ENCODE results near the gene RANGRF.

RANGRF gene

GRCh38 chr17:8310601-8311123, 22.2 kb downstream of the RANGRF start:
- Histone ChIP-seq H3K9ac (ENCODE audit: low read length) (no peak overlapping the region), H3K79me2 (ENCODE audit: insufficient read depth, low read length) (no peaks in the 10 kb centered on the region), H3K27ac (ENCODE audit: low read depth, low read length, poor library complexity, severe bottlenecking) (no peak overlapping the region), H4K20me1 (ENCODE audit: insufficient read depth, low read length) (no peaks in the 10 kb centered on the region), H3K4me2 (ENCODE audit: low read length) (no peak overlapping the region), H3F3A (ENCODE audit: insufficient read depth, low read length) (no peaks in the 10 kb centered on the region), H3K36me3 (ENCODE audit: insufficient read depth, low read length) (no peaks in the 10 kb centered on the region), H3K9me2 (ENCODE audit: low read depth, low read length) (no peaks in the 10 kb centered on the region), H3K9me3 (ENCODE audit: low read length) (no peaks in the 10 kb centered on the region), H3K4me3 (ENCODE audit: low read depth, low read length, poor library complexity, severe bottlenecking) (no peak overlapping the region), H2AFZ (ENCODE audit: low read length) (no peak overlapping the region), H3K4me1 (ENCODE audit: insufficient read depth, low read length, severe bottlenecking) (no peaks in the 10 kb centered on the region), H3K27me3 (ENCODE audit: insufficient read depth, low read length) (peaks cover 8% of the 10 kb centered on the region; the same call in 1 of the 2 replicates)
- TF ChIP-seq CTCF (IDR thresholded peaks at IDR 0.05; ENCODE audit: low read length) (no peak), EZH2 (IDR thresholded peaks at IDR 0.05; ENCODE audit: borderline replicate concordance, low read length) (no peak)

- no peak overlapping the region for H2AFZ ChIP-seq (ENCODE audit: low read length)
- no peak overlapping the region for H3K4me3 ChIP-seq (ENCODE audit: low read depth, low read length, poor library complexity, severe bottlenecking)
- no peaks in the 10 kb centered on the region for H3K79me2 ChIP-seq (ENCODE audit: insufficient read depth, low read length)
- H3K4me1 ChIP-seq (ENCODE audit: insufficient read depth, low read length, severe bottlenecking), result no peaks in the 10 kb centered on the region
- H3K9me2 ChIP-seq (ENCODE audit: low read depth, low read length), result no peaks in the 10 kb centered on the region
- no peaks in the 10 kb centered on the region for H4K20me1 ChIP-seq (ENCODE audit: insufficient read depth, low read length)
- H3K9ac ChIP-seq (ENCODE audit: low read length), result no peak overlapping the region
- TF ChIP-seq EZH2 (IDR thresholded peaks at IDR 0.05; ENCODE audit: borderline replicate concordance, low read length) (no peak), CTCF (IDR thresholded peaks at IDR 0.05; ENCODE audit: low read length) (no peak)
- peaks cover 14% of the 10 kb centered on the region; the same call in 1 of the 2 replicates for H3K27me3 ChIP-seq (ENCODE audit: insufficient read depth, low read length)
- no peak overlapping the region for H3K27ac ChIP-seq (ENCODE audit: low read depth, low read length, poor library complexity, severe bottlenecking)
- no peaks in the 10 kb centered on the region for H3K9me3 ChIP-seq (ENCODE audit: low read length)
- no peaks in the 10 kb centered on the region for H3F3A ChIP-seq (ENCODE audit: insufficient read depth, low read length)
- H3K4me2 ChIP-seq (ENCODE audit: low read length), result no peak overlapping the region
- no peaks in the 10 kb centered on the region for H3K36me3 ChIP-seq (ENCODE audit: insufficient read depth, low read length)
These were observed 22.8 kb downstream of the RANGRF start for GRCh38 chr17:8311131-8311790.

- Histone ChIP-seq H2AFZ (ENCODE audit: low read length) (no peak overlapping the region), H3K4me3 (ENCODE audit: low read depth, low read length, poor library complexity, severe bottlenecking) (no peak overlapping the region), H3F3A (ENCODE audit: insufficient read depth, low read length) (no peaks in the 10 kb centered on the region), H3K36me3 (ENCODE audit: insufficient read depth, low read length) (no peaks in the 10 kb centered on the region), H3K9me2 (ENCODE audit: low read depth, low read length) (no peaks in the 10 kb centered on the region), H4K20me1 (ENCODE audit: insufficient read depth, low read length) (no peaks in the 10 kb centered on the region), H3K27me3 (ENCODE audit: insufficient read depth, low read length) (peaks cover 14% of the 10 kb centered on the region; the same call in 1 of the 2 replicates), H3K79me2 (ENCODE audit: insufficient read depth, low read length) (no peaks in the 10 kb centered on the region), H3K4me1 (ENCODE audit: insufficient read depth, low read length, severe bottlenecking) (no peaks in the 10 kb centered on the region), H3K4me2 (ENCODE audit: low read length) (no peak overlapping the region), H3K27ac (ENCODE audit: low read depth, low read length, poor library complexity, severe bottlenecking) (no peak overlapping the region), H3K9me3 (ENCODE audit: low read length) (no peaks in the 10 kb centered on the region), H3K9ac (ENCODE audit: low read length) (no peak overlapping the region)
- TF ChIP-seq EZH2 (IDR thresholded peaks at IDR 0.05; ENCODE audit: borderline replicate concordance, low read length) (no peak), CTCF (IDR thresholded peaks at IDR 0.05; ENCODE audit: low read length) (no peak)
These were observed 23.8 kb downstream of the RANGRF start for GRCh38 chr17:8312251-8312650.
